Dermis blood vessel endothelial cell (primary cell): ENCODE results near the gene MYL3. TPM values are rescaled to one million over a fixed set of nuclear protein-coding genes. Genes with fewer than 3 reads are reported as not detected.

Source experiments
- DNase-seq: peaks from one replicate; pipeline ENCODE4 v3.0.0; 2010
- total RNA-seq: library from RNA; depleted of rRNA; stranded (reverse); fragments of >200 nt; gene quantifications from 2 replicates; pipeline ENCODE4 v1.2.3, GENCODE V29; 2014

The MYL3 gene
- total RNA-seq, 1 donor from 2014 or later = not detected

DNA sequence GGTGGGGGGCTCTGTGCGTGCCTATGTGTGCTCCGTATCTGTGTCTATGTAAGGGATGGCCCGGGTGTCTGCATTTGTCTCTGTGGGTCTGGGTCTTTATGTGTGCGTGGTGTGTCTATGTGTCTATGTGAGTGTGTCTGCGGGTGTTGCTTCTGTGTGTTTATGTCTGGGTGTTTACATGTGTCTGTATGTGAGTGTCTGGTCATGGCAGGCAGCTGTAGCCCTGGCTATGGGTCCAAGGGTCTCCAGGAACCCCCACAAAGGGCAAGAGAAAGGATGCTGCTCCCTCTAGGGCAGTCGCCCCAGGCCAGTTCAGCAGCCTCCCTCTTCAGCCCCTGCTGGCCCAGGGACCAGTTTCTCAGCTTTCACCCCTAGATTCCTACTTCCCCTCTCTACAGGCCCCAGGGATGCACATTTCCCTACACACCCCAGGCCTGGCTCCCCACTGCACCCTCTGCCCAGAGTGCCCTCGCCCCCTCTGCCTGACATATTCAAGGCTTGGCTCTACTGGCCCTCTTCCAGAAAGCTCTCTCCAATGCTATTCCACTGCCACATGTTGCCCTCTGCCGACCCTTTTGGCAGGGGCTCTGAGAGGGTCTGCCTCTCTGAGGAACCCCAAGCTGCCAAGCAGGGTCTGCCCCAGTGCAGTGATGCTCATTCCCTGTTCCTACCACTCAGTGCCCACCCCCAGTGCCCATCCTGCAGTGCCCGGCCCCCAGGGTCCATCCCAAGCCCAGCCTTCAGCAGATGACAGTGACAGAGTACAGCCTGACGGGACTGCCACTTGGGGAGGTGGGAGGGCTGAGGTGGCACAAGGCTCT, 1.0 kb upstream of the MYL3 start:
- DNase-seq = no peak

DNA sequence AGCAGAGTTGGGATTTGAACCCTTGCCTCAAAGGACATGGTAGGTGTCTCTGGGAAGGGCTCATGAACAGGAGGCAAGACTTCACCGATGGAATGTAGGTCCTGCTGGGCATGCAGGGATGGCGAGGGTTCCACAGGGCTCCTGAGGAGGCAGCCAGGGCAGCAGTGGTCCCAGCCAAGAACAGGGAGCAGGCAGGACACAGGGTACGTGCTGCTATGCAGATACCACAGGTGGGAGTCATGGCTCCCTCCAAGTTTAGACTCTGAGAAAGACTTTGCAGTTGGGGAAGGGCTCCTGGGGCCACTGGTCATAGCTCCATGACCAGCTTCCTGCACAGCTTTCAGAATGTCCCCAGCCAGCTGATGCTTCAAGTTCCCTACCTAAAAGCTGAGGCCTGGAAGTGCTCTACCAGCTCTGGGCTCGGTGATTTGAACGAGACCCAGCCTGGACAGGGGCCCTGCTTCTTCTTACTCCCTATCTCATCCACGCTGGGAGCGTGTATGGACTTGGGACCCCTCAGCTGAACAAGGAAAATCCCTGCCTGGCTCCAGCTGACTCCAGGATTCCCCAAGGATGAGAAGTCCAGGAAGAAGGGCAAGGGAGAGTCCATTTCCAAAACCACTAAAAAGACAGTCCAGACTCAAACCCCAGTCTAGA, 747 bp downstream of the MYL3 start:
- DNase-seq = no peak

DNA sequence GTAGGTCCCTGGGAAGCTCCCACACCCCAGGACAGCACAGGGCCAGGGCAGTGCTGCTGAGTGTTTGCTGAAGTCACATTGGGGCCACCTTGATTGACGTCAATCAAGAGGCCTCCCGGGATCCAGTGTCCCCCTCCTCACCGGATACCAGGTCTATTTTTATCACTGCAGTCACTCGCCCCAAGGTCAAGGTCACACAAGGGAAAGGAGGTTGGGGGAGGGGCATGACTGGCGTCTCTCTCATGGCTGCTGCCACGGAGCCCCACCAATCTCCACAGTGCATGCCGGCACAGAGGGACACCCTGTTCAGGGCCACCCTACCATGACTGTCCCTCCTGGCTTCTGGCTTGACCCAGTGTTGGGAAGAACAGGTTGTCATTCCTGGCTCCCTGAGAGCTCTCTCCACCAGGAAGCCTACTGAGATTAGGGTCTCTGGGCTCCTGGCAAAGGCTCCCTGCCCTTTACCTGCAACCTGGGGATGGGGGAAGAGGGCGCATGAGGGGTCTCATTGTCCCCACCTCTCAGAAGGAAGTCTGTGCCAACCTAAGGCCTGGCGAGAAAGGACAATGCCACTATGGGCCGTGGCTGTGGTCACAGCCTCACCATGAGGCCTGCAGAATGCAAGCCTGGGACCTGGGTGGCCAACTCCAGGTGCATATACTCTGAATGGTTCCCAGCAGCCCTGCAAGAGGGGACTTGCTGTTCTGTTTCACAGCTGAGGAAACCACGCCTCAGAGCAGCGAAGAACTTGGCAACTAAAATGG, 1.5 kb downstream of the MYL3 start:
- DNase-seq = no peak

DNA sequence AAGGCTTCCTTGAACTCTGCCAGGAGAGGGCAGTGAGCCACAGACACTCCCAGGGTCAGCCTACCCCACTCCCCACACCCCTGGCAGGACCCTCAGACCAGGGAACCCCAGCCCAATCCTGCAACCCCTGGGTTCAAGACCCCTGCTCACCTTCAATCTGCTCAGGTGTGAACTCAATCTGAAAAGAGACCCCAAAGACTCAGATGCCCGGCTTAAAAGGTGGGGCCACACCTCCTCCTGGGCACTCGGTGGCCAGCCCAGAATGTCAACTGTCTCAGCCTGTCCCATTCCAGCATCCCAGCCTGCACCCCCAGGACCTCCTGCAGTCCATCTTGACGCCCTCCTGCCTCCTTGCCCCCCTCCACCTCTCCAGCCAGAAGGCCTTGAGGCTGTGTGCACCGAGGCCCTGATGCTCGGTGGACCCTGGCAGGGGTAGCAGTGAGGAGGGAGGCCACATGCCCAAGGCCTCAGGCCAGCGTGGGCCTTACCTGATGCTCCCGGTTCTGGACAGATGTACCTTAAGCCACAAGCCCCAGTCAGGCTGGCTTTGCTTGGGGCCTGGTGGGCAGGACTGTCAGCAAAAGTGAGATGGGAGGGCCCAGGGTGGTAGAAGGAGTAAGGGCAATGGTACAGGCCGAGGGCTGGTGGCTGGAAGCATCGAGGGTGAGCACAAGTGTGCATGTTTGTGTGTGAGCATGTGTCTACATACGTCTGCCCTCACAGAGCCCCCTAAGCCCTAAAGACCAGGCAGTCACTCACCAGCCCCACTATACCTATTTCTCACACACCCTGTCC, 2.2 kb downstream of the MYL3 start:
- no peak for DNase-seq

DNA sequence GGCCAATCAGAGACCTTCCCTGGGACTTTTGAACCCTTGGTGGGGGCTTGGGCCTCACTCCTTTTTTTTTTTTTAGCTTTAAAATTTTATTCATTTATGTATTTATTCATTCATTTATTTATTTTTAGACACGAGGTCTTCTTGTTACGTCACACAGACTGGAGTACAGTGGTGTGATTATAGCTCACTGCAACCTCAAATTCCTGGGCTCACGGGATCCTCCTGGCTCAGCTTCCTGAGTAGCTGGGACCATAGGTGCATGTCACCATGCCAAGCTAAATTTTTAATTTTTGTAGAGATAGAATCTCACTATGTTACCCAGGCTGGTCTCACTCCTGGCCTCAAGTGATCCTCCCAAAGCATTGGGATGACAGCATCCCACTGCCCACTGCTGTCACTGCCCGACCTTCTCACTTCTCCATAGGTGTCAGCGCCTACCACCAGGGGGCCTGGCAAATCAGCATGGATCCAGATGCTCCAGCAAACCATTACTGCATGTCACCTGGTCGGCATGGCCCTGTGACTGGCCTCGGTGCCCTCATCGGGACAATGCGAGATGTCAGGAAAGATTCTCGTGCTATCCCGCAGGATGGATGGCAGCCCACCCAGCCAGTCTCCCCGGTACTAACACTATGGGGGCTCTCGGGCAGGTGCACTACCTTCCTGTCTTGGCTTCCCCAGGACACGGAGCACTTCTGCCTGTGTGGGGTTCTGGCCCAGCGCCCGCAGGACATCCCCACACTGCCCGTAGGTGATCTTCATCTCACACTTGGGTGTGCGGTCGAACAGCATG, 3.0 kb downstream of the MYL3 start:
- peak; percentile 51 for DNase-seq

DNA sequence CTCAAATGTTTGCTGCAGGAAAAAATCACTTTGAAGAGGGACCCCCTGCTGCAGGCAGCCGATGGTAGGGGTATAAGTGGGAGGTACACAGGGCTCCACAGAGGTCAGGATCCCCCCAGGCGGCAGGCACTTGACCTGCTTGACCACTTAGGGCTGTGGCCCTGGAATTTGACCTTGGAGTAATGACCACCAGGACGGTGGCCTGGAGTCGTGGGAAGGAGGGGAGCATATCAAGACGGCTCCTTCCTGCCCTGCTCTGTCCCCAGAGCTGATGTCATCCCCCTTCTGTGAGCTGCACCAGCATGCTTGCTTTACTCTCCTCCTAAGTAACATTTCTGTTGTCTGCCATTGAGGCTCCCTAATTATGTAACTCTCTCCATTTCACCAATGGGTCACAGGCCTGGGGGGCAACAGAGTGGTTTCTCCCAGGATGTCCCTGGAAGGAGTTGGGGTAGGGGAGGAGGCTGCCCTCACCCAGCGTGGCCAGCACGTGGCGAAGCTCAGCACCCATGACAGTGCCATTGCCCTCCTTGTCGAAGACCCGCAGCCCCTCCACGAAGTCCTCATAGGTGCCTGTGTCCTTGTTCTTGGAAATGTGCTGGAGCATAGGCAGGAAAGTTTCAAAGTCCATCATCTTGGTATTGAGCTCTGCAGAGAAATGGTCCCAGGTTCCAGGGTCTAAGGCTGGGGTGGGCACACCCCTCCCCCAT, 4.1 kb downstream of the MYL3 start:
- DNase-seq = no peak

DNA sequence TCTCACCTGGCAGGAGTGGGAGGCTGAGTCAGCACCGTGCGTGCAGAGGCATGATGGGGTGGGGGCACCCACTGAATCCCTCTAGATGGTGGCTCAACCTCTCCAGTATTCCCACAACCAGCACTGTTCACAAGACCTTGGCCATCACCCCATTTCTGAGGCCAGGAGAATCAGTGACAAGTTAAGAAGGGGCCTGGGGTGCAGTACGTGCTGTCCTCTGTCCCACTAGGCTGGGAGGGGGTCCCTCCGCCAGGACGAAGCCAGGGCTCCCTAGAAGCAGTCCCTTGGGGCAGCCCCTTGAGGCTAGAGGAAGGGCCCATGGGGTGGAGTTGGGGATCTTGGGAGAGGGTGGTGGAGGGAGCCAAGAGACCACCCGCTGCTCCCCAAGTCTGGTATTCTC, 4.8 kb downstream of the MYL3 start:
- DNase-seq = no peak

DNA sequence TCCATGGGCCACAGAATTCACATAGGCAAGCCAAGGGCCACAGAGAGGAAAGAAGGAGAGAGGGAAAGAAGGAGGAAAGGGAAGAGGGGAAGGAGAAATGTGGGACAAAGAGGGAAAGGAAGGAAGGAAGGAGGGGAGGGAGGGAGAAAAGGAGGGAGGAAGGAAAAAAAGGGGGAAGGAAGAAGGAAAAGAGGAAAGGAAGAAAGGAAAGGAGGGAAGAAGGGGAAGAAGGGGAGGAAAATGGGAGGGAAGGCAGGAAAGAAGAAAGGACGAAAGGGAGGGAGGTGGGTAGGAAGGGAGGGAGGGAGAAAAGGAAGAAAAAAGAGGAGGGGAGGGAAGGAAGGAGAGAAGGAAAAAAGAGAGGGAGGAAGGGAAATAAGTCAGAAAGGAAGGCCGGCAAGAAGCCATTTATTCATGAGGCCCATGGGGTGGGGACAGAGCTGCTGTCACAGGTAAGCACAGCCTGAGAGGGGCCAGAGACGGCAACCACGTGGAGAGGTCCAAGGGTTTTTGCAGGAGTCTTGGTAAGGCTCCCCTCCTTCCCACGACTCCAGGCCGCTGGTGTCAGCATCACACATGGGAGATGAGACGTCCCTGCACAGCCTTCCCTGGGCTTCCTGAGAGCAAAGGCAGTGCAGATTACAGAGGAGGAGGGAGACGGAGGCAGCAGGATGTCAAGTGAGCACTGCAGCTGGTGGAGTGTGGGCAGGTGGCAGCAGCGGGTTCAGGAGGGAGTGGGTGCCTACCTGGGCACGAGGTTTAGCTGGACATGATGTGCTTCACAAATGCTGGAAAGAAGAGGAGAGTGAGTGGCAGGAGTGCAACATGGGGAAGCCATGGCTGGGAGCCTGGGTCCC, 5.5 kb downstream of the MYL3 start:
- DNase-seq = no peak

DNA sequence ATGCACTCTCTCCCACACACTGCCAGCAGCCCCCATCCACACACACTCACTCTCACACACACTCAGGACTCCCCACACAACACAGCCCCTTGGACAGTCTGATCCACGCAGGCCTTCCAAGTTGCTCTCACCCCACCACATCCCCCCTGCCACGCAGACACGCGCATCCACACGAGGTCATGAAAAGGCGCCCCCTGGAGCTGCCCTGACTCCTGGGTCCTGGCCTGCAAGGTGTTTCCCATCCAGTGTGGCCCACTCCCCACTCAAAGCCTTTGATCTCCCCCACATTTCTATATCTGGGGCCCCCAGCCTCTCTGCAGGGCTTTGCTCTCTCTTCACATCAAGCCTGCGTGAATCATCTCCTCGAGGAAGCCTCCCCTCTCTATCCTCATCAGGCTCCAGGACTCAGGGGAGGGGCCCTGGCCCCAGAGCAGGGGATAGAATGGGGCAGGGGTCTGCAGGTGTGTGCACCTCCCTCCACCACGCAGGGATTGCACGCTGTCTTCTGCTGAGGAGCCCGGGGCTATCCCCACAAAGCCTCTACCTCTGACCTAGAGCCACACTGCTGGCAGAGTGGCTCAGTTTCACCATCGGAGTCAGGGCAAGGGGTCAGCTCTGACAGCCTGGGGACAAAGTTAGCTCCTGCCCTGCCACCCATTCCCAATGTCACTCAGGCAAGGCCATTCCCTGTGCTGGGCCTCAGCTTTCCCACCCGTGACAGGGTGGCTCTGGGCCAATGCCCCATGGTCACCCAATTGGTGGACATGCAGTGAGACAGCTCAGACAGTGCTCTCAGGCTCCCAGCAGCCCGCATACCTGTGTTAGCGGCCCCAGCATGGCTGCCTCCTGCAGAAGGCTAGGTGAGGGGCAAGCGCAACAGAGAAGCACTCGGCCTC, 6.4 kb downstream of the MYL3 start:
- no peak for DNase-seq

DNA sequence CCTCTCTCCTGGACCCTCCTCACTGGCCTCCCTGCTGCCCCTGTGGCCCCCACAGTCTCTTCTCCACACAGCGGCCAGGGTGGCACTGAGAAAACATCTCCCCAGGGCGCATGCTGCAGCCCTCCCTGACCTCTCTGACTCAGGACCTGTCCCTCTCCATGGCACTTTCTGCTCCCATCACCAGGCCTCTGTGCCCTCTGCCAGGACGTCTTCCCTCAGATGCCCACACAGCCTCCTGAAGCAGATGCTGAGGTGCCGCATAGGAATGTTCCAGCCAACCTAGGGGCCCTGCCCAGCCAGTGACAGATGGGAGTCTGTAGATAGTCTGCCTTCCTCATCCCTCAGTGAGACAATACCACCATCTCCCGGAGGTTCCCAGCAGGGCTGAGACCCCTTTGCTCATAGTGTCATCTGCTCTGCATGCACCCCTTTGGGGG, 8.7 kb downstream of the MYL3 start:
- DNase-seq = no peak

DNA sequence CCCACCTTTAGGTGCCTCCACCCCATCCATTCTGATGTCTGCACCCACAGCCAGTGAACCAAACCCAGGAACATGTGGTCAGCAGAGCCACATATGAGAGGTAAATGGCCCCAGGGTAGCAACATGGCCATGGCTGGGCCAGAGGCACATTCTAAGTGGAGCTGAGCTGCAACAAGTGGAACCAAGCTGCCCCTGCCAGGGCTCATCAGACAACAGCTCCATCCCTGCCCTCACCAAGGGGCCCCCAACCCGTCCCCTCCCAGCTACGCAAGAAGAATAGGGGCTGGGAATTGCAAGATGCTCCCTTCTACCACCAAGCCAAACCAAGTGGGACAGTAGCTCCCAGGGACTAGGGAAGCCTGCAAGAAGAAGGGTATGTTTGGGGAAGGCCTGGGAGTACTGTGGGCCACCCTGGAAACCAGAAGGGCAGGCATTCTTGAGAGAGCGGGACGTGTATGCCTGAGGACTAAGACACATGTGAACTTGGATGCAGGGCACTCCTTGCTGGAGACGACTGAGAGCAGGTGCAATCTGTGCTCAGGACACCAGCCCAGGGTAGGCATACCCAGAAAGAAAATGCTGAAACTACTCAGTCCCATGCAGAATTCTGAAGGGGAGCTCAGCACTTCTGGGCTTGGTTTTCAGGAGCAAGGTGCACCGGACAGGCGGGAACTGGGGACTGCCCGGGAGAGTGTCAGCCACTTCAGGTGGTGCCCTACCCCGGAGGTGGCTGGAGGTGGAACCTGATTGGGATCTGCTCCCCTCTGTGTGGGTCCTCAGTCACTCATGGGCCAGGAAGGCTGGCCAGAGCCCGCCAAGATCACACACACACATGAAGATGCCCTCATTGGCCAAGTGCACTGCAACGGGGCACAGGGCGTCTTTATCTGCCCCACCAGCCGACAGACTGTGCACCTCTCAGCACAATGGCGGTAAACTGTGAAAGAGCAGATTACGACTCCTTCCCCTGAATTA, 9.5 kb downstream of the MYL3 start:
- no peak for DNase-seq

DNA sequence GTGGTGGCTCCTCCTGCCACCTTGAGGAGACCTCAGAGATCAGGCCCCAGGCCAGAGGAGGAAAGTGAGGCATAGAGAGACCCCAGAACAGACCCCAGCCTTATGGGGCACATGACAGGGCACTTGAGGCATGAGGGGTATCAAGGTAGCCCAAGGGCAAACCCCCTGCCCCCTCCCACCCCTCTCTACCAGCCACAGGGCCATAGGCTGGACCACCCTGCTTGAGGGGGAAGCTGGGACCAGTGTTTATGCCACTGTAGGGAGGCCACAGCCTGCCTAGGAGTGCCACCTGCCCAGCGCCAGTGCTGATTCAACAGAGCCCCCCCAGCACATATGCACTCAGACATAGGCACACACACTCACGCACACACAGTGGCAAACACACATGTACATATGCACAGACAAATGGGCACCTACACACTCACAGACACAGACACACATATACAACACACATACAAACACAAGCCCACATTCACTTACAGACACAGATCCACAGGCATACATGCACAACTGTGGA, 10.3 kb downstream of the MYL3 start:
- no peak for DNase-seq

DNA sequence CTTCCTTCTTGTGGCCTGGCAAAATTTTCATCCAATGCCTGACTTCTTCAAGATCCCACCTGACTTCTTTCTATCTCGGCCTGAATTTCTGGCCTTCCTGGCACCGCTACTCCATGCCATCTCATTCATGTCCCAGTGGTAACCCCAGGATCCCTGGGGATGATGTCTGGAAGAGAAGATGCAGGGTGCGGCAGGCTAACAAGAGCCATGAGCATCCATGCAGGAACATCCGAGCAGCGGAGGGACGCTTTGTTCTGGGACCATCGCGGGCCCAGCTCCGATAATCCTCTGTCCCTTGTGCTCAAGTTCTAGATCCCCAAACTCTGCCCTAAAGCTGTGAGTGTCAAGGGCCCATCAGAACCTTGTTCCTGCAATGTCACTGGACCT, 10.9 kb downstream of the MYL3 start:
- no peak for DNase-seq

DNA sequence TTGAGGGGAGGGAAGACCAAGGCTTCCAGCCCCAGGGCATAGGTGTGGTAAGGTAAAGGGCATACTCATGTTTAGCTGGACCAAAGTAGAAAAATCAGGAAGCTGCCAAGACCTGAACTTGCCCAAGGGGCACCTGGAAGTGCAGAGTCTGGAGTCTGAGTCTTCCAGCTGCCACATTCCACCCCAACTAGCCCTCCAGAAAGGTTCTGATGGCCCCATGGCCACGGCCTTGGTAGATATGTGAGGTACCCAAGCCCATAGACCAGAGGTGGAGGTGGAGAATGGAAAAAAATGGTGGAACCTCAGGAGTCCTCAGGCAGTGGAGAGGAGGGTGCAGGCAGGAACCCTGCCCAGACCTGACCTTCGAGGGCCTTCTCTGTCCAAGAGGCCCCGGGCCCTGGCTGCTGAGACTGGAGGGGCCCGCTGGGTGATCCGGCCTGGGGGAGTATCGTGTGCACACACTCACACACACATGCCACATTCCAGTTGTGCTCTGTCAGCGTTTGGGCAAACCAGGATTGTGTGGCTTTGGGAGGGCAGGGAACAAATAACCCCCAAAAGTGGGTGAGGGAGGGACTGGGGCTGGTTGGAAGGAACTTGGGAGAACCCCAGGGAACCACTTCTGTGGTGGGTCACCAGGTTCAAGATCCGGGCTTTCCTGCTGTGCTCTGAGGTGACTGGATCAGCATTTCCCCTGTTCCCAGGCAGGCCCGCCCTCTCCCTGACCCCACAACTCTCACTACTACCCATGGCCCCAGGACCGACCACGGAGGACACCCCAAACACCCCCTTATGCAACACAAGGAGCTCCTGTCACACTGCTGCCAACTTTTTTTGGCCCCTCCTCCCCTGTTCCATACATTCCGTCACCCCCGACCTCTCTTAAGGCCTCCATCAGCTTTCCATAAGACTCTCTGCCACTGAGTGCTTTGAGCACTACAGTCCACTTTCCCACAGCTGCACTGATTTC, 11.6 kb downstream of the MYL3 start:
- no peak for DNase-seq

DNA sequence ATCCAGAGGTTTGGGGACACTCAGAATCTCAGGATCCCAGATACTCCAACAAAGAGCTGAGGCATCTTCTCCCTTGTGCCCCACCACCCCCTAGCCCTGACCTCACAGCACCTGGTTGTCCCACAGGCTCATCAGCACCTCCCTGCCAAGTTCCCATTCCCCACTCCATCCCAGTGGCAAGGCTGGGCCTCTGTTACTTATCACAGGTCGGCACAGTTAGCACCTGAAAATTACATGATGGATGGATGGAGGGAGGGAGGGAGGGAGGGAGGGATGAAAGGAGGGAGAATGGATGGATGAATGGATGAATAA, 12.8 kb downstream of the MYL3 start:
- no peak for DNase-seq

DNA sequence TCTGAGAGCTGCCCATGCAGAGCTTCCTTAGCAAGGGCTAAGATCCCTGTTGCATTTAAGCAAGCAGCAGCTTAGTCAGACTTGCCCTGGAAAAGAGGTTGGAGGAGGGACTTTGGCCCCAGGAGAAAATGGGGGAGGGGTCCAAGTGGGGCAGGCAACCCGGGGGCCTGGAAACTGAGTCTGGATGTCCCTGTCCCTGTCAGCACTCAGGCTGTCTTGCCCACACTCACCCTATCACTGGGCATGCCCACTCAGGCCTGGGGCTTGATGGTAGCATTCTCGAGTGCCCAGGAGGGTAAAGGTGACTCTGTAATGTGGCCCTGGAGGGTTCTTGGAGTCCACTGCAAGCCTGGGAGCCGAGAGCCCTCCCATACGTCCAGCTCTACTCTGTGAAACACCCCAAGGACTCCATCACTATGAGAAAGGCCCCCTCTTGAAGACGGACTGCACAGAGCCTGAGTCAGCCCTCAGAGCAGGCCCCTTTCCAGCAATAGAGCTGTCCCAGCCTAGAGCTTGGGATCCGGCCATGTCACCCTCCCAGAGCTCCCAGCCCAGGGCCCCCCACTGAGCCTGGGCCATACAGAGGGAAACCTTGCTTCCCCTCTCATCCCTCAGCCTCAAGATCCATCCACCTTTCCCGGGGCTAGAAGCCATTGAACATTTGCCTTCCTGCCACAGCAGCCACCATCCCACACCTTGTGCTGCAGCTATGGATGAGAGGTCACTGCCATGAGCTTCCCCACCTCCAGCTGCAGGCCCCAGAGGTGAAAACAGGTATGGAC, 13.4 kb downstream of the MYL3 start:
- no peak for DNase-seq
